ENCODE data around the gene RPLP1.

The RPLP1 gene

GRCh38 chr15:69502470-69503045 is 49.9 kb downstream of the RPLP1 start:
- ChIA-PET POLR2A (interaction anchor here (0.7 kb wide), 1 partner anchor 163 kb away, joined by 4 read pairs; no protein-coding TSS in a partner anchor), CTCF (interaction anchor here (0.5 to 1.9 kb wide), 11 partner anchors 8 to 715 kb away, joined by 3 to 6 read pairs (median 3); no protein-coding TSS in a partner anchor)
- TF ChIP-seq ZNF629 (tag by site-specific recombination; IDR thresholded peaks at IDR 0.05): no peak
- no peak for TF ChIP-seq ZNF626 (tag by site-specific recombination; IDR thresholded peaks at IDR 0.05)
- no peak for TF ChIP-seq ZNF121 (tag by site-specific recombination; IDR thresholded peaks at IDR 0.05)
- no peak for TF ChIP-seq ZNF366 (tag by site-specific recombination; conservative IDR thresholded peaks at IDR 0.05)
- no peak for TF ChIP-seq ZNF585B (tag by site-specific recombination; IDR thresholded peaks at IDR 0.05)
- no peak for TF ChIP-seq ZNF18 (tag by site-specific recombination; IDR thresholded peaks at IDR 0.05)
- TF ChIP-seq ZNF654 (tag by site-specific recombination; IDR thresholded peaks at IDR 0.05; ENCODE audit: low read depth): no peak
- TF ChIP-seq ZNF211 (tag by site-specific recombination; IDR thresholded peaks at IDR 0.05; ENCODE audit: low read depth): no peak
- TF ChIP-seq GFI1B (tag by site-specific recombination; IDR thresholded peaks at IDR 0.05): no peak
- no peak for TF ChIP-seq ZNF529 (tag by site-specific recombination; IDR thresholded peaks at IDR 0.05; ENCODE audit: insufficient replicate concordance)
- TF ChIP-seq SCRT2 (tag by site-specific recombination; IDR thresholded peaks at IDR 0.05): no peak
- TF ChIP-seq ZNF221 (tag by site-specific recombination; IDR thresholded peaks at IDR 0.05; ENCODE audit: borderline replicate concordance): no peak
- no peak for TF ChIP-seq ZNF768 (tag by site-specific recombination; IDR thresholded peaks at IDR 0.05)
- no peak for TF ChIP-seq ZNF23 (tag by site-specific recombination; IDR thresholded peaks at IDR 0.05; ENCODE audit: borderline replicate concordance)

GRCh38 chr15:69504352-69505040 is 51.9 kb downstream of the RPLP1 start:
- POLR2A ChIA-PET: interaction anchor here (1.0 kb wide), 1 partner anchor 42 kb away, joined by 3 read pairs; no protein-coding TSS in a partner anchor

More at GRCh38 chr15:69502470-69503045, 49.9 kb downstream of the RPLP1 start:
- Histone ChIP-seq H3K36me3 (ENCODE audit: control insufficient read depth in 2 of 2, insufficient read depth in 1 of 2, low read length in 2 of 2) (no peaks in the 10 kb centered on the region), H3K9me3 (ENCODE audit: control insufficient read depth, insufficient read depth, low read depth, low read length) (no peaks in the 10 kb centered on the region), H3K4me3 (ENCODE audit: low read depth, low read length) (no peak overlapping the region), H3K27ac (ENCODE audit: extremely low read depth, low read depth, low read length) (no peak overlapping the region), H3K4me1 (ENCODE audit: control insufficient read depth, insufficient read depth, low read length) (no peaks in the 10 kb centered on the region)

More at GRCh38 chr15:69504352-69505040, 51.9 kb downstream of the RPLP1 start:
- H3K9me3 ChIP-seq (ENCODE audit: control insufficient read depth, insufficient read depth, low read depth, low read length): no peaks in the 10 kb centered on the region
- CTCF ChIA-PET: interaction anchor here (0.6 to 1.4 kb wide), 6 partner anchors 18 to 860 kb away, joined by 3 to 5 read pairs (median 4); no protein-coding TSS in a partner anchor
- H3K36me3 ChIP-seq (ENCODE audit: control insufficient read depth in 2 of 2, insufficient read depth in 1 of 2, low read length in 2 of 2): no peaks in the 10 kb centered on the region
- H3K27ac ChIP-seq (ENCODE audit: extremely low read depth, low read depth, low read length): no peak overlapping the region
- no peak overlapping the region for H3K4me3 ChIP-seq (ENCODE audit: low read depth, low read length)
- no peaks in the 10 kb centered on the region for H3K4me1 ChIP-seq (ENCODE audit: control insufficient read depth, insufficient read depth, low read length)
- no peak for TF ChIP-seq KLF1 (tag by site-specific recombination; IDR thresholded peaks at IDR 0.05)
- TF ChIP-seq ZFP69B (tag by site-specific recombination; IDR thresholded peaks at IDR 0.05): peak; percentile 30; the same call in 1 of the 2 replicates
- TF ChIP-seq KLF9 (tag by site-specific recombination; IDR thresholded peaks at IDR 0.05; ENCODE audit: low read depth): no peak
- no peak for TF ChIP-seq KLF17 (tag by site-specific recombination; IDR thresholded peaks at IDR 0.05)
- no peak for TF ChIP-seq ZNF830 (tag by site-specific recombination; IDR thresholded peaks at IDR 0.05; ENCODE audit: low read depth)
- TF ChIP-seq ZNF692 (tag by site-specific recombination; IDR thresholded peaks at IDR 0.05): peak; percentile 87
- TF ChIP-seq ZNF621 (tag by site-specific recombination; IDR thresholded peaks at IDR 0.05): no peak
- no peak for TF ChIP-seq ZNF639 (tag by site-specific recombination; IDR thresholded peaks at IDR 0.05)
- no peak for TF ChIP-seq ZNF211 (tag by site-specific recombination; IDR thresholded peaks at IDR 0.05; ENCODE audit: low read depth)

Data from HEK293 (cell line).